ENCODE data around the gene RAE1.

DNA sequence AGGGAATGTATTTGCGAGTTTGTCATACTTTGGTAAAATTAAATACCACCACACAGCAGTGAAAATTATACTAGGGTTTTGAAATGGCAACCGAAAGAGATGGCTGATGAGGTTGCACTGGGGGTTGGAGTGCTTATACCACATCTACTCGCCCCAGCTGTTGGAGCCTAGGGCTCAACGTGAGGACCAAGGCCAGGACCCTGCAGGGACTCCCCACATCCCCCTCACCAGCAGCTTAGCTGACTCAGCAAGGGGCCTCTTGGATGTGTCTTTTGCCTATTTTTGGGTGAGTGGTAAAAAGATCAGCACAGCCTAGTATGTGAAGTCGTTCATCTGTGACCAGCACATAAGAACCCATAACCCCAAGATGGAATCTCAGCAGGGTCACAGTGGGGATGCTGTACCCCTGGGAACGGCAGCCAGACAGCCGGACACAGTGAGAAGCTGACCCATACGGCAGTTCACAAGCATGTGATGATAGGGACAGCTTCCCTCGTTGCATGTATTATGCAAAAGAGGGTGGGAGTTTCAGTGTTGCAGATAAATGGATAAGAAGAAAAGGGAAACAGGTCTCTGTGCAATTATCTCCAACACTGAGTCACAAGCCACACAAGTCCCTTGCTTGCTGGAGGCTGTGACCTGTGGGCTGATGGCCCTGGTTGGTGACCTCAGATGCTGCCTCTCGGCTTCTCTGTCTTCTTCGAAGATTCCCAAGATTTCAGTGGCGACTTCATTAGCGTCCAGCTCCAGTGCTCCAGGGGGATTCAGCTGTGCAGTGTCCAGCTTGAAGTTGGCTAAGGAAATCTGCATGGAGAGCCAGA, 42.4 kb upstream of the RAE1 start:
- TF ChIP-seq, protein P1, sequence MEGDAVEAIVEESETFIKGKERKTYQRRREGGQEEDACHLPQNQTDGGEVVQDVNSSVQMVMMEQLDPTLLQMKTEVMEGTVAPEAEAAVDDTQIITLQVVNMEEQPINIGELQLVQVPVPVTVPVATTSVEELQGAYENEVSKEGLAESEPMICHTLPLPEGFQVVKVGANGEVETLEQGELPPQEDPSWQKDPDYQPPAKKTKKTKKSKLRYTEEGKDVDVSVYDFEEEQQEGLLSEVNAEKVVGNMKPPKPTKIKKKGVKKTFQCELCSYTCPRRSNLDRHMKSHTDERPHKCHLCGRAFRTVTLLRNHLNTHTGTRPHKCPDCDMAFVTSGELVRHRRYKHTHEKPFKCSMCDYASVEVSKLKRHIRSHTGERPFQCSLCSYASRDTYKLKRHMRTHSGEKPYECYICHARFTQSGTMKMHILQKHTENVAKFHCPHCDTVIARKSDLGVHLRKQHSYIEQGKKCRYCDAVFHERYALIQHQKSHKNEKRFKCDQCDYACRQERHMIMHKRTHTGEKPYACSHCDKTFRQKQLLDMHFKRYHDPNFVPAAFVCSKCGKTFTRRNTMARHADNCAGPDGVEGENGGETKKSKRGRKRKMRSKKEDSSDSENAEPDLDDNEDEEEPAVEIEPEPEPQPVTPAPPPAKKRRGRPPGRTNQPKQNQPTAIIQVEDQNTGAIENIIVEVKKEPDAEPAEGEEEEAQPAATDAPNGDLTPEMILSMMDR (IDR thresholded peaks at IDR 0.05), result no peak
- no peak for TF ChIP-seq POLR2A (IDR thresholded peaks at IDR 0.05)
